Measurements from ENCODE around the gene WARS2. TPM values are rescaled to one million over a fixed set of nuclear protein-coding genes. Genes with fewer than 3 reads are reported as not detected.
"Not testable (repeated sequence)": the region's sequence is repeated elsewhere in the genome, so short reads cannot be mapped to it uniquely, and the experiment has no call there.

Gene WARS2
- total RNA-seq, 4 donors from 2014 or later: 13.3 to 28.1 (median 16.2) TPM

DNA sequence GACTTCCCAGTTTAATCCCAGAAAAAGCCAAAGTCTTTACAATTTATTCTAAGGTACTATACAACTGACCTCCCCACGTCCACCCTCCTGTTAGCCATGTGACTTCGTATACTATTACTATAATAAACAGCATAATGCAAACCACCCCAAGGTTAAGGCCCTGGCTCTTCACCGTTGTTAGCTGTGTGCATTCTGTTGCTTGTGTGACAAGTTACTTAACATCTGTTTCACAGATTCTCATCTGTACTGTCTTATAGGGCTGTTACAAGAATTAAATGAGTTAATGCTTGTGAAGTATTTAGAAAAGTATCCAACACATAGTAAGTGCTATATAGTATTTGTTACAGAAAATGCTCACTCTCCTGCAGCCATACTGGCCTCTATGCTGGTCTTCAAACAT lies 15.7 kb downstream of the WARS2 start:
- TF ChIP-seq CTCF (IDR thresholded peaks at IDR 0.05) (no peak), POLR2AphosphoS5 (IDR thresholded peaks at IDR 0.05) (no peak), EP300 (IDR thresholded peaks at IDR 0.05) (no peak), POLR2A (IDR thresholded peaks at IDR 0.05) (no peak)
- H3K27ac ChIP-seq: no peak overlapping the region
- no peaks in the 10 kb centered on the region for H3K27me3 ChIP-seq
- no peak overlapping the region for H3K4me3 ChIP-seq
- H3K36me3 ChIP-seq: no peaks in the 10 kb centered on the region
- 71% methylated on average over 3 of the region's 3 CpGs for WGBS
- no peaks in the 10 kb centered on the region for H3K4me1 ChIP-seq
- H3K9me3 ChIP-seq: peaks cover 6% of the 10 kb centered on the region
- DNase-seq (ENCODE audit: low spot score in 2 of 2): no peak

DNA sequence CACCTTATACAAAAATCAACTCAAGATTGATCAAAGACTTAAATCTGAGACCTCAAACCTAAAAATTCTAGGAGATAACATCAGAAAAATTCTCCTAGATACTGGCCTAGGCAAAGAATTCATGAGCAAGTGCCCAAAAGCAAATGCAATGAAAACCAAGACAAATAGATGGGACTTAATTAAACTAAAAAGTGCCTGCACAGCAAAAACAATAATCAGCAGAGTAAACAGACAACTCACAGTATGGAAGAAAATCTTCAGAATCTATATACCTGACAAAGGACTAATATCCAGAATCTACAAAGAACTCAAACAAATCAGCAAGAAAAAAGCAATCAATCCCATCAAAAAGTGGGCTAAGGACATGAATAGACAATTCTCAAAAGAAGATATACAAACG lies 18.6 kb downstream of the WARS2 start:
- H3K9me3 ChIP-seq: peaks cover 12% of the 10 kb centered on the region
- H3K4me3 ChIP-seq; H3K4me1 ChIP-seq; DNase-seq (ENCODE audit: low spot score in 2 of 2); H3K36me3 ChIP-seq; H3K27me3 ChIP-seq; H3K27ac ChIP-seq: not testable (repeated sequence)
- 86% methylated on average over 1 of the region's 1 CpG for WGBS

GRCh38 chr1:119116725-119117124 lies 23.7 kb downstream of the WARS2 start:
- no peak overlapping the region for H3K27ac ChIP-seq
- peaks cover 2% of the 10 kb centered on the region for H3K4me1 ChIP-seq
- peaks cover 9% of the 10 kb centered on the region for H3K9me3 ChIP-seq
- H3K4me3 ChIP-seq: no peak overlapping the region
- 73% methylated on average over 7 of the region's 7 CpGs for WGBS
- H3K36me3 ChIP-seq: no peaks in the 10 kb centered on the region
- no peak for DNase-seq (ENCODE audit: low spot score in 2 of 2)
- no peaks in the 10 kb centered on the region for H3K27me3 ChIP-seq
- no peak for TF ChIP-seq POLR2AphosphoS5 (IDR thresholded peaks at IDR 0.05)
- TF ChIP-seq EP300 (IDR thresholded peaks at IDR 0.05): no peak
- TF ChIP-seq CTCF (IDR thresholded peaks at IDR 0.05): no peak
- TF ChIP-seq POLR2A (IDR thresholded peaks at IDR 0.05): no peak

GRCh38 chr1:119115736-119116135 lies 24.7 kb downstream of the WARS2 start:
- peaks cover 2% of the 10 kb centered on the region for H3K4me1 ChIP-seq
- 75% methylated on average over 3 of the region's 3 CpGs for WGBS
- no peaks in the 10 kb centered on the region for H3K27me3 ChIP-seq
- no peak for DNase-seq (ENCODE audit: low spot score in 2 of 2)
- H3K27ac ChIP-seq: no peak overlapping the region
- TF ChIP-seq EP300 (IDR thresholded peaks at IDR 0.05): no peak
- no peak overlapping the region for H3K4me3 ChIP-seq
- H3K9me3 ChIP-seq: peaks cover 6% of the 10 kb centered on the region
- no peaks in the 10 kb centered on the region for H3K36me3 ChIP-seq

GRCh38 chr1:119115311-119115710 lies 25.1 kb downstream of the WARS2 start:
- H3K27ac ChIP-seq: no peak overlapping the region
- no peak for DNase-seq (ENCODE audit: low spot score in 2 of 2)

DNA sequence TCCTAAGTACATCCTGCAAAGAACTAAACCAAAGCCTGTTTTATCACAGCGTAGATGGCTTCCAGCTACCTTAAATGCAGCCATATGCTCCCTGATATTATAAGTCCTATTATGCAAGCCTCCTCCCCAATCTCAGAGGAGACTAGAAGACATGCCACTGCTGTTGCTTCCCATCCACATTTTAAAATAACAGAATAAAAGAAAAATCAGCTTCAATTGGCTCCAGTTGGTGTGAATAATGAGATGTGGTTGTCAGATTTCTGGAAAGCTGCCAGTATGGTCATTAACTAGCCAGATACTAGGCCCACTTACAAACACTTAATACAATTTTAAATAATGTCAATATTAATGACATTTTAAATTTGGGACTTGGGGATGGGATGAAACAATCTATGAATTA lies 25.7 kb downstream of the WARS2 start:
- Histone ChIP-seq H3K4me1 (peaks cover 2% of the 10 kb centered on the region), H3K27me3 (no peaks in the 10 kb centered on the region), H3K4me3 (no peak overlapping the region), H3K9me3 (peaks cover 6% of the 10 kb centered on the region), H3K36me3 (no peaks in the 10 kb centered on the region), H3K27ac (no peak overlapping the region)
- 91% methylated on average over 1 of the region's 1 CpG for WGBS
- no peak for DNase-seq (ENCODE audit: low spot score in 2 of 2)
- TF ChIP-seq EP300 (IDR thresholded peaks at IDR 0.05): no peak
- no peak for TF ChIP-seq CTCF (IDR thresholded peaks at IDR 0.05)
- no peak for TF ChIP-seq POLR2AphosphoS5 (IDR thresholded peaks at IDR 0.05)
- TF ChIP-seq POLR2A (IDR thresholded peaks at IDR 0.05): no peak

More at GRCh38 chr1:119115311-119115710, 25.1 kb downstream of the WARS2 start:
- H3K36me3 ChIP-seq: no peaks in the 10 kb centered on the region
- no peaks in the 10 kb centered on the region for H3K27me3 ChIP-seq
- H3K9me3 ChIP-seq: peaks cover 6% of the 10 kb centered on the region
- peaks cover 2% of the 10 kb centered on the region for H3K4me1 ChIP-seq
- no peak for TF ChIP-seq POLR2AphosphoS5 (IDR thresholded peaks at IDR 0.05)
- no peak for TF ChIP-seq POLR2A (IDR thresholded peaks at IDR 0.05)
- no peak for TF ChIP-seq EP300 (IDR thresholded peaks at IDR 0.05)
- no peak for TF ChIP-seq CTCF (IDR thresholded peaks at IDR 0.05)
- H3K4me3 ChIP-seq: no peak overlapping the region

Data from suprapubic skin (tissue), 4 donors.